HG03575 (cell line): ENCODE measurements around the gene EHHADH.

Experiments used
- ATAC-seq: cut with Tn5 transposase; IDR thresholded peaks from one replicate; pipeline ENCODE4 v1.9.1; 2021; ENCODE audit not compliant: unreplicated experiment, insufficient number of reproducible peaks, low FRiP score; ENCODE audit errors: extremely low read depth

EHHADH gene

DNA sequence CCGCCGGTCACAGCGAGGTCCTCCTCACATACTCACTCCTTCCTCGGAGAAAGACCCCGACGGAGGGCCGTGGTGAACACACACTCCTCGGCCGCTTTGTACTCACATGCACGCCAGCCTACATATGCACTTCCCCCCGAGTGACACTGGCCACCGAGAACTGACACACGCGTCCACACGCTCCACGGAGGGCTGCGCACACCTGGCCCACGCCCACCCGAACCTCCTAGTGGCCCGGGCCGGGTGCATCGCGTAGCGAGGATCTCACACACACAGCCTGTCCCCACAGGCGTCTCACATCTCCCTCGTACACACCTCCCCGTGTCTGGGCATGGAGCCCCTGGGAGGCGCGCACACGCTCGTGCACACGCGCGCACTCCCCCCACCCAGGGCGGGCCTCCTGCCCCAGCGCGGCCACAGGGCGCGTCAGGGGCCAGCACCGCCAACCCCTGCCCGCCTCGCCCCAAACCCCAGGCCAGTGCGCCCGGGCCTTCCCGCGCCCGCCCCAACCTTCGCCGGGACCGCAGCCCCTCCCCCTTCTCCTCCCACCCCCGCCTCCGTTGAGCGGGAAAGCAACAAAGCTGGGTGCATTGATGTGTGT lies 100.6 kb downstream of the EHHADH start:
- ATAC-seq = no peak

DNA sequence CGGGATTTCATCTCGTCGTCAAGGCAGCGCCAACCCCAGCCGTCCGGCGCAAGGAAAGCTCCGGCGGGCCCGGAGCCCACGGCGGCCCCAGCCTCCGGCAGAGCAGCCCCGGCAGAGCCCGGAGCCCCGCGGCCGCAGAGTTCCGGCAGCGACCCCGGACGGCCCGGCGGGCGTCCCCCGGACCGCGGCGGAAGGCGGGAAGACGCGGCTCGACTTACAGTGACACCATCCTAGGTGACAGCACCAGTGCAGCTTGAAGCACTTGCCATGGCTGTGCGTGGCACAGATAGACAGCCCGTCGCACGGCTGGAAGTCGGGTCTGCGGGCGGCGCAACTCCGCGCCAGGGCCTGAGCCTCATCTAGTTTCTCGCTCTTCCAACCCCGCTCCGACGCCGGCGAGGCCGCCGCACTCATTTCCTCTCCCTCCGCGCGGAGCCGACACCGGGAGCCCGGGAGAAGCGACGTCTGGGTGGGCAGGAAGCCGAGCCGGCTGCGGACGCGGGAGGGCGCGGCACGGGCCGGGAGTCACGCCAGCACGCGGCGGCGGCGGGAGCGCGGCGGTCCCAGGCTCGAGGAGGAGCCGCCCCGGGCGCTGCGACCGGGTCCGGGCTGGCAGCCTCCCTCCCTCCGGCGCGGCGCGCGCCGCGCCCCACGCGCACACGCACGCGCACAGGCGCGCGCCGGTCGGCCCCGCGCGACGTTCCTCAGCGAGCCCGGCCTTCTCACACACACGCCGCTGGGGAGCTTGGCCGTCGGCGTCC lies 101.3 kb downstream of the EHHADH start, which contains the start of gene C3orf70:
Gene C3orf70 (minus strand): TSS at position 651 of the 761 bp plus-strand sequence. CDS start 237 bp downstream, at position 414.
- no peak for ATAC-seq

GRCh38 chr3:185151964-185152409 lies 101.9 kb downstream of the EHHADH start:
- no peak for ATAC-seq

GRCh38 chr3:185151101-185151963 lies 102.5 kb downstream of the EHHADH start:
- ATAC-seq = no peak

GRCh38 chr3:185150561-185150960 lies 103.3 kb downstream of the EHHADH start:
- ATAC-seq = no peak

- no peak for ATAC-seq
These were observed 104.3 kb downstream of the EHHADH start for GRCh38 chr3:185149591-185149990.

DNA sequence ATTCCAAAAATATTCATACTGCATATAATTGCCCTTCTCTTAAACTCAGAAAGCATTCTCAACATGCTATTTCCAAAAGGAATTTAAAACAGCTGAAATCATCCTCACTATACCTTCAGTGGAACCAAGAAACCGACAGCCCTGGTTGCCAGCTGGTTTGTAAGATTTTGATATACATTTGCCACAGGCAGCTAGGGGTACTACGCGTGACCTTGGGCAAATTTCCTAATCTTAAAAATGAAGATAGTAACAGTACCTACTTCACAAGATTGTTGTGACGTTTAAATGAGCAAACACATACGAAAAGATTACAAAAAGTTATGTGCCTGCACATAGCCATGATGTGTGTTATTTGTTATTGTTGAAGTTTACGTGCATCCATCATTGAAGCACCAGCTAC lies 108.3 kb downstream of the EHHADH start:
- ATAC-seq = no peak

GRCh38 chr3:185144784-185145183 lies 109.1 kb downstream of the EHHADH start:
- no peak for ATAC-seq
